Measurements from ENCODE around the gene LRRC7.

DNA sequence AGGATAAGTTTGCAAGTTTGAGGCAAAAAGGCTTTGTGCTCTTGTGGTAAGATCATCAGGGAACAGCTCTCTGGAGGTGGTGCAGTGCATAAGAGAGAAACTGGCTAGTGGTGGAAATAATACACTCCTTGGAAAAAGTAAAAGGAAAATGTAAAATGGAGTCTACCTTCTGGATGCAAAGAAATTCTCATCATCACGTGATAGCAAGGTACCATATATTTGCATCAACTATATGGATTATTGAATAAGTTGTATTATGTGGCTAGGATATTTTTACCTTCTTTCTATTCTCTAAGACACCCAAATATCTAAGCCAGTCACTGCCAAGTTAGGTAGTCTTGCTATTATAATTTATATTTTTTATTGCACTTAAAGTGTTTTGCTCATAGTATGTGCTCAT, 14.0 kb upstream of the LRRC7 start:
- TF ChIP-seq, protein P1, sequence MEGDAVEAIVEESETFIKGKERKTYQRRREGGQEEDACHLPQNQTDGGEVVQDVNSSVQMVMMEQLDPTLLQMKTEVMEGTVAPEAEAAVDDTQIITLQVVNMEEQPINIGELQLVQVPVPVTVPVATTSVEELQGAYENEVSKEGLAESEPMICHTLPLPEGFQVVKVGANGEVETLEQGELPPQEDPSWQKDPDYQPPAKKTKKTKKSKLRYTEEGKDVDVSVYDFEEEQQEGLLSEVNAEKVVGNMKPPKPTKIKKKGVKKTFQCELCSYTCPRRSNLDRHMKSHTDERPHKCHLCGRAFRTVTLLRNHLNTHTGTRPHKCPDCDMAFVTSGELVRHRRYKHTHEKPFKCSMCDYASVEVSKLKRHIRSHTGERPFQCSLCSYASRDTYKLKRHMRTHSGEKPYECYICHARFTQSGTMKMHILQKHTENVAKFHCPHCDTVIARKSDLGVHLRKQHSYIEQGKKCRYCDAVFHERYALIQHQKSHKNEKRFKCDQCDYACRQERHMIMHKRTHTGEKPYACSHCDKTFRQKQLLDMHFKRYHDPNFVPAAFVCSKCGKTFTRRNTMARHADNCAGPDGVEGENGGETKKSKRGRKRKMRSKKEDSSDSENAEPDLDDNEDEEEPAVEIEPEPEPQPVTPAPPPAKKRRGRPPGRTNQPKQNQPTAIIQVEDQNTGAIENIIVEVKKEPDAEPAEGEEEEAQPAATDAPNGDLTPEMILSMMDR (IDR thresholded peaks at IDR 0.05) = no peak
- no peak for TF ChIP-seq POLR2A (IDR thresholded peaks at IDR 0.05)
